ENCODE data around the gene SNX18.

DNA sequence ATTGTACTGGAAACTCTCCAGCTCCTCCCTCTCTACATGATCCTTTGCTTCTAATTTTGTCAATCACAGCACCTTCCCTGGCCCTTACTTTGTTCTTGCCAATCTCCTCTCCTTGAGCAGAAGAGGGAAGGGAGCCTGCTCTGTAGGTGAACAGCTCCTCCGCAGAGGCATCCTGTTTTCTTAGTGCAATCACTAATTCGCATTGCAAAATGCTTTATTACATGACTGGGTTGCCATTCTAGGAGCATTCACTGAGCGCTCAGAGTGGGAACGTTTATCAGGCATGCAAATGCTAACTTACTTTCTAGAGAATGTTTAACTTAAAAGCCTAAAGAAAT, 416 bp upstream of the SNX18 start:
- TF ChIP-seq CTCF (conservative IDR thresholded peaks at IDR 0.05; ENCODE audit: low read length) (no peak), EZH2phosphoT487 (IDR thresholded peaks at IDR 0.05; ENCODE audit: borderline replicate concordance, low read depth, low read length) (no peak)
